ENCODE results near the gene EDAR. TPM values are rescaled to one million over a fixed set of nuclear protein-coding genes. Genes with fewer than 3 reads are reported as not detected.

Gene EDAR
- polyA plus RNA-seq, 2 of the 4 experiments (the other 2 are of a cell fraction) = 0.05 to 0.26 TPM

GRCh38 chr2:108927936-108928659, 60.9 kb downstream of the EDAR start:
- DNase-seq (ENCODE audit: low read depth in 1 of 2, low spot score in 1 of 2) (peak; percentile 61 to 64), ATAC-seq (peak; percentile 80 to 92; a peak in 5 of 6 replicates), FAIRE-seq (no peak)
- WGBS (ENCODE audit: missing lambda C conversion rate) = 48% methylated on average over 8 of the region's 8 CpGs
- CTCF ChIA-PET = interaction anchor here (0.6 to 5.6 kb wide), 39 partner anchors 8 to 856 kb away, joined by 3 to 74 read pairs (median 4); partner anchors contain the start of gene EDAR
- H3K4me3 ChIP-seq = no peak overlapping the region
- POLR2A ChIA-PET = no interaction called here
- H3K9me3 ChIP-seq = no peaks in the 10 kb centered on the region
- H3K4me2 ChIP-seq = no peak overlapping the region
- peak; percentile 76 for TF ChIP-seq SMC3 (IDR thresholded peaks at IDR 0.05)
- peak; percentile 72 for TF ChIP-seq CTCF (IDR thresholded peaks at IDR 0.05)
- TF ChIP-seq MAFK (IDR thresholded peaks at IDR 0.05; ENCODE audit: partially characterized antibody) = peak; percentile 82
- TF ChIP-seq RAD21 (conservative IDR thresholded peaks at IDR 0.05 in 1 of 2, IDR thresholded peaks at IDR 0.05 in 1 of 2) = peak; percentile 71 to 74
- TF ChIP-seq ZC3H11A (IDR thresholded peaks at IDR 0.05) = no peak
- no peaks in the 10 kb centered on the region for H3K4me1 ChIP-seq
- H3K27ac ChIP-seq = no peak overlapping the region

GRCh38 chr2:108927405-108927804, 61.6 kb downstream of the EDAR start:
- H3K27ac ChIP-seq = no peak overlapping the region
- ATAC-seq = no peak

GRCh38 chr2:108926561-108927380, 62.2 kb downstream of the EDAR start:
- Histone ChIP-seq H3K9me3 (no peaks in the 10 kb centered on the region), H3K27ac (no peak overlapping the region), H3K4me1 (no peaks in the 10 kb centered on the region), H3K4me2 (no peak overlapping the region), H3K4me3 (no peak overlapping the region)
- DNase-seq (ENCODE audit: low read depth in 1 of 2, low spot score in 1 of 2) = no peak
- no peak for FAIRE-seq
- 61% methylated on average over 10 of the region's 20 CpGs for WGBS (ENCODE audit: missing lambda C conversion rate)
- TF ChIP-seq CTCF (IDR thresholded peaks at IDR 0.05) (no peak), MYC (IDR thresholded peaks at IDR 0.05; ENCODE audit: borderline replicate concordance, low read length) (no peak), ZNF302 (CRISPR knock-in tag; IDR thresholded peaks at IDR 0.05) (no peak)
- CTCF ChIA-PET = interaction anchor here (0.6 to 5.6 kb wide), 10 partner anchors 9 to 568 kb away, joined by 3 to 74 read pairs (median 7); partner anchors contain the start of gene EDAR
- no peak for ATAC-seq
- POLR2A ChIA-PET = no interaction called here

More at GRCh38 chr2:108927405-108927804, 61.6 kb downstream of the EDAR start:
- FAIRE-seq (no peak), DNase-seq (ENCODE audit: low read depth in 1 of 2, low spot score in 1 of 2) (no peak)
- Histone ChIP-seq H3K4me1 (no peaks in the 10 kb centered on the region), H3K4me2 (no peak overlapping the region), H3K9me3 (no peaks in the 10 kb centered on the region), H3K4me3 (no peak overlapping the region)
- 56% methylated on average over 5 of the region's 7 CpGs for WGBS (ENCODE audit: missing lambda C conversion rate)
- POLR2A ChIA-PET = no interaction called here
- TF ChIP-seq BHLHE40 (IDR thresholded peaks at IDR 0.05; ENCODE audit: low read depth, low read length) (no peak), RARB (CRISPR knock-in tag; IDR thresholded peaks at IDR 0.05) (no peak), EHF (CRISPR knock-in tag; IDR thresholded peaks at IDR 0.05) (no peak), ESRRA (IDR thresholded peaks at IDR 0.05; ENCODE audit: borderline replicate concordance, low read length) (no peak), HOXA7 (CRISPR knock-in tag; IDR thresholded peaks at IDR 0.05) (no peak), RFX5 (IDR thresholded peaks at IDR 0.05) (no peak), GATA3 (IDR thresholded peaks at IDR 0.05; ENCODE audit: borderline replicate concordance) (no peak), JUN (IDR thresholded peaks at IDR 0.05) (no peak), ZFP36 (IDR thresholded peaks at IDR 0.05; ENCODE audit: borderline replicate concordance, partially characterized antibody) (no peak)
- CTCF ChIA-PET = interaction anchor here (0.6 to 5.6 kb wide), 17 partner anchors 9 to 583 kb away, joined by 3 to 74 read pairs (median 4); partner anchors contain the start of gene EDAR
